KBM-7 (cell line): Measurements from ENCODE around the gene MS4A2.
"Not testable (repeated sequence)": the region's sequence is repeated elsewhere in the genome, so short reads cannot be mapped to it uniquely, and the experiment has no call there.

Source experiments
- DNase-seq: peaks from one replicate; pipeline ENCODE4 v3.0.0-alpha.2; 2015
- in situ Hi-C: fragments of 300-500 bp; cut with MboI; formaldehyde crosslinking; loops from 2 replicates; pipeline ENCODE4 v1.14.3; 2020; ENCODE audit warnings: low sequenced_read_pairs, low pct_unique_long_range_greater_than_20kb, mixed read lengths

Gene MS4A2

DNA sequence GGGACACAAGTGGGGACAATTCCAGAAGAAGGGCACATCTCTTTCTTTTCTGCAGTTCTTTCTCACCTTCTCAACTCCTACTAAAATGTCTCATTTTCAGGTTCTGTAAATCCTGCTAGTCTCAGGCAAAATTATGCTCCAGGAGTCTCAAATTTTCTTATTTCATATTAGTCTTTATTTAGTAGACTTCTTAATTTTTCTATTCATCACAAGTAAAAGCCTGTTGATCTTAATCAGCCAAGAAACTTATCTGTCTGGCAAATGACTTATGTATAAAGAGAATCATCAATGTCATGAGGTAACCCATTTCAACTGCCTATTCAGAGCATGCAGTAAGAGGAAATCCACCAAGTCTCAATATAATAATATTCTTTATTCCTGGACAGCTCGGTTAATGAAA is at the start of gene MS4A2:
Gene MS4A2 (plus strand): TSS at position 301 of the 400 bp plus-strand sequence. CDS start 102 bp downstream, outside the sequence.
- in situ Hi-C loops = no loop called here
- no peak for DNase-seq

DNA sequence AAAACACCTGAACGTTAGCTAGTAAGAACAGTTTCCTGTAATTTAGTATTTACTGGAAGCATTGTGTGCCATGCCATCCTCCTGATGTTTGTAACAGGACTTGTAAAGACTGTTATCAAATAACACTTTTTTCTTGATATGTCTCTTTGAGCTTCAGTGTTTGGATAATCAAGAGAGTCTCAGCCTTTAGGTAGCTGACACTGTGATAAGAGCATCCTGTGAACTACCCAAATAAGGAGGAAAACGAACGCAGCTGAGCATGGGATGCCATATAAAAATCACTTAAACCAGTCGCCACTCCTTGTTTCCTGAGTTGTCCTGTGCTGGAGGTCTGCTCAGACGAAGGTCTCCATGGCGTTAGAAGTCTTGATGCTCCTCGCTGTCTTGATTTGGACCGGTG is 48.4 kb upstream of the MS4A2 start, which contains the start of gene OOSP2:
Gene OOSP2 (plus strand): TSS at position 301 of the 400 bp plus-strand sequence. CDS start 51 bp downstream, at position 352.
- in situ Hi-C loops = no loop called here
- DNase-seq = no peak

DNA sequence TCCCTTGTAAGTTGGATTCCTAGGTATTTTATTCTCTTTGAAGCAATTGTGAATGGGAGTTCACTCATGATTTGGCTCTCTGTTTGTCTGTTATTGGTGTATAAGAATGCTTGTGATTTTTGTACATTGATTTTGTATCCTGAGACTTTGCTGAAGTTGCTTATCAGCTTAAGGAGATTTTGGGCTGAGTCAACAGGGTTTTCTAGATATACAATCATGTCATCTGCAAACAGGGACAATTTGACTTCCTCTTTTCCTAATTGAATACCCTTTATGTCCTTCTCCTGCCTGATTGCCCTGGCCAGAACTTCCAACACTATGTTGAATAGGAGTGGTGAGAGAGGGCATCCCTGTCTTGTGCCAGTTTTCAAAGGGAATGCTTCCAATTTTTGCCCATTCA is 38.0 kb upstream of the MS4A2 start:
- DNase-seq, in situ Hi-C loops: not testable (repeated sequence)

DNA sequence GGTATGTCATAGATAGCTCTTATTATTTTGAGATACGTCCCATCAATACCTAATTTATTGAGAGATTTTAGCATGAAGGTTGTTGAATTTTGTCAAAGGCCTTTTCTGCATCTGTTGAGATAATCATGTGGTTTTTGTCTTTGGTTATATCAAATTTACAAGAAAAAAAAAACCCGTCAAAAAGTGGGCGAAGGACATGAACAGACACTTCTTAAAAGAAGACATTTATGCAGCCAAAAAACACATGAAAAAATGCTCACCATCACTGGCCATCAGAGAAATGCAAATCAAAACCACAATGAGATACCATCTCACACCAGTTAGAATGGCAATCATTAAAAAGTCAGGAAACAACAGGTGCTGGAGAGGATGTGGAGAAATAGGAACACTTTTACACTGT is 37.6 kb upstream of the MS4A2 start:
- in situ Hi-C loops, DNase-seq: not testable (repeated sequence)

DNA sequence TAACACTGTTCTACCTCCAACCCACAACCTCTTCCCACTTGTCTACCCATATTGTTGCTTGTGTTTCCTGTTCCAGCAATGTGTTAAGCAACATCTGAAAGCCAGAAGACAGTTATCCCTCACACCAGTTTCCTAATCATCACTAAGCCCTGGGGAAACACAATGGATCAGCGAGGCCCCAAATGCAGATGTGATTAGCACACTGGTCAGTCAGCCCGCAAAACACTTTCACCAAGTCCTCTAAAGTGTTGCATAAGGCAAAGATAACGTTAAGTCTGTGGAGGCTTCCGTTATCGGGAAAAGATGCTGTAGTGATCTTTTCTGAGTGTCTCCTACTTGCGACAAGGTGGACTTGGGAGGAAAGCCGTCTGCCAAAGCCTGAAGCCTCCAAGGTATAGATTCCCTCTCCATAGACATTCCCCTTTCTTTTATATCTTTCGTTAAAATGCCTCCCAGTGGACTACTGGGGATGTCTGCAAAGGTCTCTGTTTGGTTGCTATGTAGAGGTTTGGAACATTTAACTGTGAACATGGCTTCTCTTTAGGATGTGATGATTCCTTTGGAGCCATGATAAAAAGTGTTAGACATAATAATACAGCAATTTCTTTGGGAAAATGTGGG is 32.0 kb upstream of the MS4A2 start, which contains the start of gene MS4A3:
Gene MS4A3 (plus strand): TSS at position 317 of the 621 bp plus-strand sequence. CDS start 4,496 bp downstream, outside the sequence.
- in situ Hi-C loops = no loop called here
- DNase-seq = peak; percentile 55

DNA sequence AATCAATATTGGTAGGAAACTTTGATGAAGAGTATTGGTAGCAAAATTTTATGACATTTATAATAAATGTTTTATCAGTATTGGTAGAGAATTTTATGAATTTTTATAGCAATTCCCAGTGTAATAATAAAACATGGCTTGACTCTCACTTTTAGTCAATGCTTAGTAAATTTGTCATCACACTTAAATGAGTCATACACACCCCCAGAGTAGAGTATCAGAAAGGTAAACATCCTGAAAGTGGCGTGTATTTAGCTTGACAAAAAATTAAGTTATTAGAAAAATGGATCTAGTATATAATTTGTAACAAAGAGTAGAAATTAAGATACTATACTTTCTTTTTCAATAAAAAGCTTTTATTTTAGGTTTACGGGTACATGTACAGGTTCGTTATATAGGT is 29.4 kb upstream of the MS4A2 start:
- no peak for DNase-seq
- in situ Hi-C loops = no loop called here

DNA sequence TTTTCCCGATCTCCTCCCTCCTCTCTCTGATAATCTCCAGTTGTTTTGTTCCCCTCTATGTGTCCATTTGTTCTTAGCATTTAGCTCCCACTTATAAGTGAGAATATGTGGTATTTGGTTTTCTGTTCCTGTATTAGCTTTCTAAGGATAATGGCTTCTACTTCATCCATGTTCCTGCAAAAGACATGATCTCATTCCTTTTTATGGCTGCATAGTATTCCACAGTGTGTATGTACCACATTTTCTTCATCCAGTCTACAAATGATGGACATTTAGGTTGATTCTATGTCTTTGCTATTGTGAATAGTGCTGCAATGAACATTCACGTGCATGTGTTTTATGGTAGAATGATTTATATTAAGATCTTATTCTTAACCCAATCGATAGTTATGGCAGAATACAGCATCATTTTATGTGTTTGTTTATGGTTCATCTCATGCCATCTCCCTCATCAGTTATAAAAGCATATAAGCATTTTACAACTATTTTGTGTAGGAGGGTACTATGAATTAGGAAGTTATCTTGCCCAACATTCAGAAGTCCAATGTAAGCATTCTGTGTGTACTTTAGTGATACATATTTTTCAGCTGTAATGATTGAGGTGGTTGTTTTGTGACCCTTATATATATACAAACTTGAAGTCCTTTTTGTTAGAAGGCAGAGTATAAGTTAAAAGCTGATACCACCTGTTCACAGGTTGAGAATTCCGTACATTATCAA is 28.8 kb upstream of the MS4A2 start:
- DNase-seq = no peak
- in situ Hi-C loops = no loop called here

DNA sequence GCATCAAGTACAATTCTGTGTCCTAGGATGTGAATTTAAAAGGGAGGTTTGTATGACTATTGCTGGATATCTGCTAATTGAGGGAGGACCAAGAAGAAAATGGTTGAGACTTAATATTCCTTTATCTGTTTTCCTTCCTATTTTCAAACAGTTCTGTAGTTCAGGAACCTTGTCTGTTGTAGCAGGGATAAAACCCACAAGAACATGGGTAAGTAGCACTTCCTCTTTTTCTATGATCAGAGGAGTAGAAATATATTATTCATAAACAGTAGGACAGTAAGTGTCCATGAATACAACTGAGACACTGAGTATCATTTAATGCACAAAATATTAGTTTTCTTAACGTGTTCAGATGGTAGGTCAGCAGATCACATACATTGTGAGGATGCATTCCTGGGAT is 24.4 kb upstream of the MS4A2 start:
- in situ Hi-C loops = no loop called here
- DNase-seq = peak; percentile 45

DNA sequence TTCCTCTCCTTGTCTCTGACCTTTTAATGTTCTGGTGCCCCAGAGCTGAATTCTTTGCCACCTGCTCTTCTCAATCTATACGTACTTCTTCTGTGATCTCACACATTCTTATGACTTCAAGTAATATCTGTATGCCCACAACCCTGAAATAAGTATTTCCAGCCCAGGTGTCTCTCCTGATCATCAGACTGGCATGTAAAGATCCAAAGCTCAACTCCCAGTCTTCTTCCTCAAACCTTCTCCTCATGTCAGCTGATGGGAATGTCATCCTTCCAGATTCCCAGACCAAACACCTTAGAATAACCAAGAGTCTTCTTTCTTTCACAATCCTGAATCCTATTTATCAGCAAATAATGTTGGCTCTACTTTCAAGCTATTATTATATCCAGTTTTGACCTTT is 22.7 kb upstream of the MS4A2 start:
- DNase-seq = no peak
- in situ Hi-C loops = no loop called here

DNA sequence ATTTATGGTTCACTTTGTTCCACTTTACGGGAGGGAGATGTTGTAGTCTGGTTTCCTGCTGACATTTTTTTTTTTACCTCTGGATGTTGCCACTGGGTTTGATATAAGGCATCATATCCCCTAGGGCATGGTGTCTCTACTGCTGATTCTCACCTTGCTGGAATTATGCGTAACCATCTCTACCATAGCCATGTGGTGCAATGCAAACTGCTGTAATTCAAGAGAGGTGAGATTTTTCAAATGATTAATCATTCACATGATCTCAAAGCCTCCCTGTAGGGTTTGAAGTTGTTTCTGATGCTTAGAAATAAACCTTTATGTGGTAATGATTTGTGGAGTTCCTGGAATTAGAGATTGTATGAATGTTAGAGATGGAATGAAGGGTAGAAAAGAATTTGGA is 19.0 kb upstream of the MS4A2 start:
- in situ Hi-C loops = no loop called here
- DNase-seq = no peak

DNA sequence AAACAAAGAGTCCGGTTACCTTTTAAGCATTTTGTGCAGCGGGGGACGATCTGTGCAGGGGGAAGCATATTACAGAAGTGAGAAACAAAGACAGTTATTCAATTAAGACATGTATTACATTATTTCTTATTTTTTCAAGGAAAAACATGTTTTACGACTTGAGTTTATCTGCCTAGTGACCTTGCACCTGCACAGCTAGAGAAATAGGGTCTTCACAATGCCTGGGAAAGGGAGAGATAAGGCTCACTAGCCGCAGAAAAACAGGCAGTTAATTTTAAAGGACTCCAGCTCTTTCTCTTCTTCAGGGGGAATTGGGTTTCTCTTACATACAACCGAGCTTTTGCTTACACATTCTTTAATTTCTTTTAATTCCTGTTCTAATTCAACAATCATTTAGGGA is 16.8 kb upstream of the MS4A2 start:
- DNase-seq, in situ Hi-C loops: not testable (repeated sequence)

DNA sequence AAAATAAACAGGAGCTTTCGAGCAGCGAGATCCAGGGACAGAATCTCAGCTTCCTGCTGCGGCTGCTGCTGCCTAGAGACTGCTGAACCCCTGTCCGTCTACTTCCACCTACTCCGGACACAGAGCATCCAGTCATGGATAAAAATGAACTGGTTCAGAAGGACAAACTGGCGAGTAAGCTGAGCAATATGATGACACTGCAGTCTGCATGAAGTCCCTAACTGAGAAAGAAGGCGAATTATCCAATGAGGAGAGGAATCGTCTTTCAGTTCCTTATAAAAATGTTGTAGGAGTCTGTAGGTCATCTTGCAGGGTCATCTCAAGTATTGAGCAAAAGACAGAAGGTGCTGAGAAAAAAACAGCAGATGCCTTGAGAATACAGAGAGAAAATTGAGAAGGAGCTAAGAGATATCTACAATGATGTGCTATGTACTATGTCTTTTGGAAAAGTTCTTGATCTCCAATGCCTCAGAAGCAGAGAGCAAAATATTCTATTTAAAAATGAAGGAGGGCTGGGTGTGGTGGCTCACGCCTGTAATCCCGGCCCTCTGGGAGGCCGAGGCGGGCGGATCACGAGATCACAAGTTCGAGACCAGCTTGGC is 11.1 kb upstream of the MS4A2 start:
- DNase-seq = no peak
- in situ Hi-C loops = no loop called here

DNA sequence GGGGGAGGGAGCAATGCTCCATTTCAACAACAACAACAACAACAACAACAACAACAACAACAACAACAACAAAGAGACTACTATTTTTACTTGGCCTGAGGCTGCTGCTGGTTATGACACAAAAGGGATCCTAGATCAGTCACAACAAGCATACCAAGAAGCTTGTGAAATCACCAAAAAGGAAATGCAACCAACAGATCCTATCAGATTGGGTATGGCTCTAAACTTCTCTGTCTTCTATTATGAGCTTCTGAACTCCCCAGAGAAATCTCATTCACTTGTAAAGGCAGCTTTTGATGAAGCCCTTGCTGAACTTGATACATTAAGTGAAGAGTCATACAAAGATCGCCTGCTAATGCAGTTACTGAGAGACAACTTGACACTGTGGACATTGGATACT is 10.5 kb upstream of the MS4A2 start:
- no peak for DNase-seq
- in situ Hi-C loops = no loop called here

DNA sequence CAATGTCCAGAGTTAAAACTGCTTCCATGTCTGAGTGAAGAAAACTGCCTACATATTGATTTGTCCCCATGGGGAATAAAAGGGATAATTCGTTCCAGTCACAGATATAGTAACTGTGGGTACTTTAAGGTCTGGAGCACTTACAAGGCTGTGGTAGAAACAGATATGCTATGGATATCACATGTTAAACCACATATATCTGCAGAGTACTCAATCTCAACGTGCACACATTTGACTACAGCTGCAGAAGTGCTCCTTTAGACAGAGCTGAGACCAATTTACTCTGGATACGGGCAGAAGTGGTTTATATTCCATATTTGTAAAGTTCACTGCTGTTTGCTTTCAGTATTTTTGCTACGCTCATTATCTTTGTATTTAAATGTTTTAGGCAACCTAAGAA is 9.7 kb upstream of the MS4A2 start:
- in situ Hi-C loops = no loop called here
- DNase-seq = no peak

DNA sequence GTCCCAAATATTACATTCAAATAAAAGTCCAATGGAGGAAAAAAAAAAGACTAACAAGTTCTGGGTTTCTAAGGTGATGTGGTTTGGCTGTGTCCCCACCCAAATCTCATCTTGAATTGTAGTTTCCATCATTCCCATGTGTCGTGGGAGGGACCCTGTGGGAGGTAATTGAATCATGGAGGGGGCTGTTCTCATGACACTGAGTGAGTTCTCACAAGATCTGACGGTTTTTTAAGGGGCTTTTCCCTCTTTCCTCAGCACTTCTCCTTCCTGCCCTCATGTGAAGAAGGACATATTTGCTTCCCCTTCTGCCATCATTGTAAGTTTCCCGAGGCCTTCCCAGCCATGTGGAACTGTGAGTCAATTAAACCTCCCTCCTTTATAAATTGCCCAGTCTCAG is 7.9 kb upstream of the MS4A2 start:
- DNase-seq = no peak
- in situ Hi-C loops = no loop called here

DNA sequence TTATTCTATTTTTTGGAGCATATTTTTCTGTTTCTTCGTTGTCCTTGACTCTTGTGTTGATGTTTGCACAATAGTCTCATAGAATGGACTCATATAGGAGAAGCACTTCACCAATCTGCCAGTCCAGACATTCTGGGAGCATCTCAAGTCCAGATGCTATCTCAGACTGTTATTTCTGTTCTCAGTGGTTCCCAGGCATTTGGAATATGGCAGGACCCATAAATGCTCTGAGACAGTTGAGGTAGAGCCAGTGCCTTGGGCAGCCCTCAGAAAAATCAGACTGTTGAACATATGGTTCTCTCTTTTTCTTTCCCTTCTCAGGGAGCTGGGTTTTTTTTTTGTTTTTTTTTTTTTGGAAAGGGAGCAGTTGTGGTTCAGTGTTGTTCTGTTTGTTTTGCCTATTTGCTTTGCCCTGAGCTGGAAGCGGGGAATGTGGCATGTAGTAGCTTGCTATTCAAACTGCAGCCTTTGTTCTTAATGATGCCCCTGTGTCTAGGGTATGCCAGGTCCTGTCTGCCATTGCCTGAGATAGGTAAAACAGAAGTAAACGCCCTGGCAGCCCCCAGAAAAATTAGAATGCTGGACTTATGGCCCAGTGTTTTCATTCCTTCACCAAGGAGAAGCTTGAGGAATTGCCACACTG is 3.7 kb upstream of the MS4A2 start:
- no peak for DNase-seq
- in situ Hi-C loops = no loop called here

DNA sequence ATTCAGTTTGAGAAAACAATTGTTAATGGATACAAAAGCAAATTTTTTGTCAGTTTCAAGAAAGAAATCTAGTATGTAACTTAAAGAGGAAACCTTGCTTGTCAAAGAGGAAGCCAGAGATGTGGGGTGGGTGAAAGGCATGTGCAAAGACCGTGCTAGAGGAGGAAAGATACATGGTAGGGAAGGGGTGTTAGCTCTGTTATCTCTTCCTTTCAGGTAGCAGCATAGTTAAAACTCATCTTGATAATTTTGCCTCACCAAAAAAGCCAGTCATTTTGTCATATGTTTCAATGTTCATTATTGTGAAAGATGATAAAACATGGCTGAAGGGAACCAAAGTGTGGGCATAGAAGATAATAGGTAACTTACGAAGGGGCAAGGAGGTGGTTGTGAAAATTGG is 2.6 kb upstream of the MS4A2 start:
- in situ Hi-C loops = no loop called here
- no peak for DNase-seq

DNA sequence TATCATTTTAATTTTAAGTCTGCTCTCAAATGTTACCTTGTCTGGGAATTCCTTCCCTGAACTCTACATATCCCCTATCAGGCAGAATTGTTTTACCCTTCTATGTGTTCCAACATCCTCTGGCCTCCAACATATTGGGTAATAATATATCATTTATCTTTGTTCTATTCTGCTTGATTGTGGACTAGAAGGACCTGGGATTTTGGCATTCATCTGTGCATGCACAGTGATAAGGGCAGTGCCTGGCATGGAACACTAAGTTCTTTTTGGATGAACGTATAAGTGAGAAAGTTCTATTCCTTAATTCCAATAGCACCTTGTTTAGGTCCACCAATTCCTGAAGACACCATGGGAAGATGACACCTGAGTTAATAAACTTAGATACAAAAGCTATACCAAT is 1.2 kb upstream of the MS4A2 start:
- no peak for DNase-seq
- in situ Hi-C loops = no loop called here

DNA sequence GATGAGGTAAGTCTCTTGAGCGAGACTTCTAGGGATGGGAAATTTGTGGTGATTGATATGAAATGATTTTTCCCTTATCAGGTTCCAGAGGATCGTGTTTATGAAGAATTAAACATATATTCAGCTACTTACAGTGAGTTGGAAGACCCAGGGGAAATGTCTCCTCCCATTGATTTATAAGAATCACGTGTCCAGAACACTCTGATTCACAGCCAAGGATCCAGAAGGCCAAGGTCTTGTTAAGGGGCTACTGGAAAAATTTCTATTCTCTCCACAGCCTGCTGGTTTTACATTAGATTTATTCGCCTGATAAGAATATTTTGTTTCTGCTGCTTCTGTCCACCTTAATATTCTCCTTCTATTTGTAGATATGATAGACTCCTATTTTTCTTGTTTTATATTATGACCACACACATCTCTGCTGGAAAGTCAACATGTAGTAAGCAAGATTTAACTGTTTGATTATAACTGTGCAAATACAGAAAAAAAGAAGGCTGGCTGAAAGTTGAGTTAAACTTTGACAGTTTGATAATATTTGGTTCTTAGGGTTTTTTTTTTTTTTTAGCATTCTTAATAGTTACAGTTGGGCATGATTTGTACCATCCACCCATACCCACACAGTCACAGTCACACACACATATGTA is 7.1 kb downstream of the MS4A2 start:
- no peak for DNase-seq
- in situ Hi-C loops = no loop called here
